ENCODE data around the gene GPR153.

Gene GPR153

GRCh38 chr1:6248932-6249738, 11.8 kb downstream of the GPR153 start:
- peak; percentile 78 for DNase-seq (ENCODE audit: low spot score)

- no peak for DNase-seq (ENCODE audit: low spot score)
Measured at GRCh38 chr1:6248161-6248776, 12.6 kb downstream of the GPR153 start.

DNA sequence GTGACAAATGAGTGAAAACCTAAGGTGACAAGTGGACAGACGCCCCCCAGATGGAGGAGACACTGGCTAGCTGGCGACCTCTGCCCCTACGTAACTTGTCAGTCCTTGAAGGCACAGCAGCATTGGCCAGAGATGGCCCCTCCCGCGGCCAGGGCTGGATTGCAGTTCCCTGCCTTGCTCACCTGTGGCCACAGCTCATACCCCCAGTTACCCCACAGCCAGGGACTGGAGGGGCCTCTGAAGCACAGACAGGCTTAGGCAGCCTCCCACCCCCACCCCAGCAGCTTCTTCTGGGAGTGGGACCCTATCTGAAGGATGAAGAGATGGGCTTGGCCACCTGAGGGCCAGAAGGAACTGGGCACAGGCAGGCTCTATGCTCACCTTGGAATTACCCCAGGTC, 13.2 kb downstream of the GPR153 start:
- DNase-seq (ENCODE audit: low spot score), result no peak

- DNase-seq (ENCODE audit: low spot score), result peak; percentile 86
Measured at GRCh38 chr1:6246497-6247467, 14.1 kb downstream of the GPR153 start.

DNA sequence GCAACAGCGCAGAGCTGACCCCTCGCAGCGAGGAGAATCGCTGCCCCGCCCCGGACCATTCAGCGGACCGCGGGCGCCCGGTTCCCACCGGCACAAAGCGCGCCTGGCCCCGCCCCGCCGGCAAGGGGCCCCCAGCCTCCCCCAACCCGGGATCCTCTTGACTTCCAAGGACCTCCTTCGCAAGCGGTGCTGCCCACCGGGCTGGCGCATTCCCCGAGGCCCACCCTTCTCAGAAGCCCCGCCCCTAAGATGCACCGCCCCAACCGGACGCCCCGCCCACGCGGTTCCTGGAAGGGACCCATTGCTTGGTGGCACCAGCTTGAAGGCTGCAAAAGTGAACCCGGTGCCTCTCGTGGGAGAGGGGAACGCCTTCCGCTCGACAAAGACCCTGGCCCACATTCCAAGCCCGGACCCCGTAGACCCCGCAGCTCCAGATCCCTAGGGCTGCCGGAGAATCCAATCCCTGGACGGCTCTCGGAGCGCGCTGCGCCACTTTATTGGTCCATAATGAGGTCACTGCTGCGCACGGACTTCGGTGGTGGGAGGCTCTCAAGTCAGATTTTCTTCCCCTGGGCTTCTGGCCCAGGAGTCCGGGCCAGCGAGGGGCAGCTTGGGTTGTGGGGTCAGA, 14.9 kb downstream of the GPR153 start:
- DNase-seq (ENCODE audit: low spot score), result peak; percentile 82

GRCh38 chr1:6245086-6245868, 15.6 kb downstream of the GPR153 start:
- peak; percentile 82 for DNase-seq (ENCODE audit: low spot score)

DNA sequence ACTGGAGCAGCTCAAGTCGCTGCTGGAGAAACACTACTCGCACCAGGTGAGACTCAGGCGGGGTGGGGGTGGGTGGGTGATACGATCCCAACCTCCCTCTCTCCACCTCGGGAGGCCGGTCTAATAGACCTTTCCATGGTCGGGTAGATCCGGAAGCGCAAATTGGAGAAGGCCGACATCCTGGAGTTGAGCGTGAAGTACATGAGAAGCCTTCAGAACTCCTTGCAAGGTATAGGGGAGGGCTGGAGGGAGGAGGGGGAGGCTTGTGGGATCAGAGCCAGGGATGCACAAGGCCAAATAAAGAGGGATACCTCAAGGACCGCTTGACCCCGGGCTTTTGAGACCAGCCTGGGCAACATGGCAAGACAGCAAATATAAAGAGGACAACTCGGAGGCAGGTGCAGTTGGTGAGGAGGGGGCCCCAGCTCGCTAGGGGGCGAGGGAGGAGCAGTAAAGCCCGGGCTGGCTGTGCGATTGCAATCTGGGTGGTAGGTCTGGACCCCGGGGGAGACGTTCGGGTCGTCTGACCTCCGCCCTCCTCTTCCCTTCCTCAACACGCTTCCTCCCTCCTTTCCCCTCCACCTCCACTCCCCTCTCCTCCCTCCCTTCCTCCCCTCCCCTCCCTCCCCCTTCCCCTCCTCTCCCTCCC, 16.4 kb downstream of the GPR153 start:
- no peak for DNase-seq (ENCODE audit: low spot score)

DNA sequence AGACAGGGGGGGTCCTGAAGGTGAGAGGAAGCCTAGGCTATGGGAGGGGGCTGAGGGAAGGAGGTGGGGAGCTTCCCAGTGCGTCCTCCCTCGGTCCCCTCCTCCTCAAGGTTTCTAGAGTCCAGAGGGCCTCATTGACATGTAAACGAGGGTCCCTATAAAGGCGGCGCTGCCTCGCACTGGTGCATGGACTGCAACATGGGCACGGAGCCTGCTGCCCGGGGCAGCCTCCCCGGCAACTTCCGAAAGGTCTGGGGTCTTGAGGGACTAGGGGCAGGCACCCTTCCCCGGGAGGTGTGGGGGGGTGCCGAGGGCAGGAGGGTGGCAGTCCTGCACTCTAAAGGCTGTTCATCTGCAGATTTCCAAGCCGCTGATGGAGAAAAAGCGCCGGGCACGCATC, 16.9 kb downstream of the GPR153 start, which contains the start of gene HES3:
Gene HES3 (plus strand): TSS at position 187 of the 400 bp plus-strand sequence. CDS start 187 bp downstream, at position 374.
- DNase-seq (ENCODE audit: low spot score), result no peak

GRCh38 chr1:6243053-6243834, 17.7 kb downstream of the GPR153 start:
- no peak for DNase-seq (ENCODE audit: low spot score)

DNA sequence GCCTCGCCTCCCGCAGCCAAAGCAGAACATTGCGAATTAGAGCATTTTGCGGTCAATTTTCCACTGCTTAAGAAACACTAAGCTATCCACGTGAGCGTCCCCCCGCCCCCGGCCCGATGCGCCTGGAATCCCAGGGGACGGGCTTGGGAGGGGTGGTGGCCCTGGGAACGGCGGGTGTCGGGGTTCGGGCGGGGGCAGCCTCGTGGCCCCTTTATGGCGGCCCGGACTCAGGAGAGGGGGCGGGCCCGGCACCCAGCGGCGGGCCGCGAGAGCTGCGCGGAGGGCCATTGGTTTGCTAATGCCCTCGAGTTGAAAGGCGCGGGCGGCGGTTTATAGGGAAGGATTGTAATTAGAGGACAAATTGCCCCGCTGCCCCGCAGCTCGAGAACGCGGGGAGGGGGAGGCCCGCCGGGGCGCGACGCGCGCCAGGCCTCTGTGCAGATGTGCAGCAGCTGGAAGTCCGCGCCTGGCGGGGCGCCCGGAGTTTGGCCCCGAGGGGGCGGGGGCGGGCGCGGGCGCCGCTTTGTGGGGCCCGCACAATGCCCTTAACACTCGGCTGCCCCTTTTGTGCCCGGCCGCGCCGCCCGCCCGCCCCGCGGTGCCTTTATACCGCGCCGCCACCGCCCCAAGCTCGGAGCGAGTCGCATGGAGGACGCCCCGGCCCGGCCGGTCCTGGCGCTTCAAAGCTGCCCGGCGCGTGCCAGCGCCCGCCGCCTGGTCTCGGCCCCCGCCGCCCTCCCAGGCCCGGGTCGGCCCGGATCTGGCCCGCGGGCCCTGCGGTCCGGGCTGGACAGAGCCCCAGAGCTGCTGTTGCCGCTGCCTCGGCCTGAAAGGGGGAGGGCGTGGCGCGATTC, 18.8 kb downstream of the GPR153 start:
- peak; percentile 53 for DNase-seq (ENCODE audit: low spot score)

DNA sequence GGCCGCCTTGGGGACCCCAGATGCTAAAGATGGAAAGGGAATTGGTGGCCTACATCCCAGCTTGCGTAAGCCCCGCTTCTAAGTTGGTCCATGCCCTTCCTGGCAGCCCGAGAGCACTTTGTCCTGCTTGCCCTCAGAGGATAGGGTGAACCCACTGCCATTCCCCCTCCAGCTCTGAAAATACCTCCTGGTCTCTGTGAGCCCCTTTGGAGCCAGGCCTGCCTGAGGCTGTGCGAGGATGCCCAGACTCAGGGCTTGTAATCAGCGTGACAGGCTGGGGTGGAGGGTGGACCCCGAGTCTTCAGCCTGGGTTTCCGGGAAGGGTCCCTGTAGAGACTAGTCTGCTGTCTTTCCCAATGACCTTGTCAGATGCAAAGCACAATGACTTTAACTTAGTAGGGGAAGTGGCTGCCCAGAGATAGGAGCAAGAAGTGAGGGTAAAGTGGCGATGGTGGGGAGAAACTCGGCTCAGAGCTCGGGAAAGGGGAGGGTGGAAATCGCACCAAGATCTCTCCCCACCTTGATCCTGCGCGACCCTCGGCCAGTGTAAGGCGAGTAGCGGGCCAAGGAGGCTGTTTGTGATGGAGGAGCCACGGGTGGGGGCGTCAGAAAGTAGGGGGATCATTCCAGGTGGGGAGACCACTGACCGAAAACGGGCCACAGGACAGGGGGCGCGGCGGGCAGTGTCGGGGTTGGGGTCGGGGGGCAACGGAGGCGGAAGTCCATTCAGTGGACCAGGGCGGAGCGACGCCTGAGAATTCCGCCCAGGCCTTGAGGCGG, 19.6 kb downstream of the GPR153 start:
- no peak for DNase-seq (ENCODE audit: low spot score)

GRCh38 chr1:6239950-6240768, 20.7 kb downstream of the GPR153 start:
- no peak for DNase-seq (ENCODE audit: low spot score)

GRCh38 chr1:6239213-6239752, 21.6 kb downstream of the GPR153 start:
- DNase-seq (ENCODE audit: low spot score), result no peak

- no peak for DNase-seq (ENCODE audit: low spot score)
Measured at GRCh38 chr1:6237093-6237492, 23.8 kb downstream of the GPR153 start.

DNA sequence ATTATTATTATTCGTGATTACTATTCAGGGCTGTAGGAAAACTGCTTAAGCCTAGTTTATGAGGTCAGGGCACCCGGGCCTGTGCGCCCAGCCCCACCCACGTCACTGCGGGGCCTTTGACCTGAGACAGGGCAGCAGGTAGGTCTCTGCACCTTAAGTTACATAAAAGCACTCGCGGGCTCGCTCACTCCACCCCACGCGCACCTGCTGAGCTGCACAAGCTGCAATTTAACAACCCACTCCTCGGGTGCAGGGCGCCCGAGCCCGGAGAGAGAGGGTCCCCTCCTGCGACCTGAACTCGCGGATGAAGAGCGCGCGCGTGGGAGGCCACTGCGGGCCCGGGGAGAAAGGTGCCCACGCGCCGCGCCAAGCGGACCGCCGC, 25.6 kb downstream of the GPR153 start:
- no peak for DNase-seq (ENCODE audit: low spot score)

DNA sequence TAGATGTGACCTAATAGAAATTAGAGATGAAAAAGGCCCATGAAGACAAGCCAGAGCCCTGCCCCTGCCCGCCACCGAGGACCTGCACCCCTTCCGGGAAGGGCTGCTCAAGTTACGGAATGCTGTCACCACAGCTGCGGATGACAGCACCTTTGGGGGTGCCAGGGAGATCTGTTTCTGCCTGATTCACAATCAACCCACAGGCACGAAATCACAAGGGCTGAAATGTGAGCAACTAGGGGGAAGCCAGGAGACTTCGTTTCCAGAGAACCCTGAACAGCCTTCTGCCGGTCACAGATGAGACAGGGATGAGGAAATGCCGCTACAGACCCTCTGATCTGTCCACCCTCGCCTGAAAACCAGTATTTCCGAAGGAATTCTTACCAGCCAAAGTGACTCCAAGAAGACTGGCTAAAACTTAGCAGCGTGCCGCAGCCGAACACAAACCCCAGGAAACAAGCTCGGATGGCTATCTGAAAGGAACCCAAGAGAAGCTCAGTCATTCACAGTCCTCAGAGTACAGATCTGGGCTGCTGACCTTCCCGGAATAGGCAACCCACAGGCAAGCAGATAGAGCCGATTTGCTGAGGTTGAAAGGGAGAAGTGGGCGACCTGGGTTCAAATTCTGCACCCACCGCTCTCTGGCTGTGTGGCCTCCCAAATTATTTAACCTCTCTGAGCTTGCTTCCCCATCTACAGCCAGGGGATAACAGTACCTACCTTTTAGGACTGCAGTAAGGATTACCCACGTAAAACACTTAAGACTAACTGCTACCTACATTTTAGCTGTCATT, 26.2 kb downstream of the GPR153 start:
- DNase-seq (ENCODE audit: low spot score), result no peak
